ENCODE data around the gene HTT.
"Not testable (repeated sequence)": the region's sequence is repeated elsewhere in the genome, so short reads cannot be mapped to it uniquely, and the experiment has no call there.

HTT gene

GRCh38 chr4:3046623-3047022, 27.9 kb upstream of the HTT start:
- no peaks in the 10 kb centered on the region for H3K36me3 ChIP-seq (ENCODE audit: control insufficient read depth, low read length)
- H3K27ac ChIP-seq (ENCODE audit: low read depth, low read length): no peak overlapping the region
- no peaks in the 10 kb centered on the region for H3K9me3 ChIP-seq (ENCODE audit: control insufficient read depth, insufficient read depth, low read length)
- peaks cover 39% of the 10 kb centered on the region for H3K4me1 ChIP-seq (ENCODE audit: control insufficient read depth, low read length)
- H4K20me1 ChIP-seq (ENCODE audit: control insufficient read depth, insufficient read depth, low read depth, low read length): no peaks in the 10 kb centered on the region
- peaks cover 11% of the 10 kb centered on the region for H3K27me3 ChIP-seq (ENCODE audit: control insufficient read depth, low read length)
- peak overlapping the region; percentile 19 for H3K4me2 ChIP-seq (ENCODE audit: low read length)
- no peaks in the 10 kb centered on the region for H3K79me2 ChIP-seq (ENCODE audit: control insufficient read depth, low read length)
- TF ChIP-seq, protein P1, sequence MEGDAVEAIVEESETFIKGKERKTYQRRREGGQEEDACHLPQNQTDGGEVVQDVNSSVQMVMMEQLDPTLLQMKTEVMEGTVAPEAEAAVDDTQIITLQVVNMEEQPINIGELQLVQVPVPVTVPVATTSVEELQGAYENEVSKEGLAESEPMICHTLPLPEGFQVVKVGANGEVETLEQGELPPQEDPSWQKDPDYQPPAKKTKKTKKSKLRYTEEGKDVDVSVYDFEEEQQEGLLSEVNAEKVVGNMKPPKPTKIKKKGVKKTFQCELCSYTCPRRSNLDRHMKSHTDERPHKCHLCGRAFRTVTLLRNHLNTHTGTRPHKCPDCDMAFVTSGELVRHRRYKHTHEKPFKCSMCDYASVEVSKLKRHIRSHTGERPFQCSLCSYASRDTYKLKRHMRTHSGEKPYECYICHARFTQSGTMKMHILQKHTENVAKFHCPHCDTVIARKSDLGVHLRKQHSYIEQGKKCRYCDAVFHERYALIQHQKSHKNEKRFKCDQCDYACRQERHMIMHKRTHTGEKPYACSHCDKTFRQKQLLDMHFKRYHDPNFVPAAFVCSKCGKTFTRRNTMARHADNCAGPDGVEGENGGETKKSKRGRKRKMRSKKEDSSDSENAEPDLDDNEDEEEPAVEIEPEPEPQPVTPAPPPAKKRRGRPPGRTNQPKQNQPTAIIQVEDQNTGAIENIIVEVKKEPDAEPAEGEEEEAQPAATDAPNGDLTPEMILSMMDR (IDR thresholded peaks at IDR 0.05; ENCODE audit: low read depth, low read length, poor library complexity, severe bottlenecking): no peak
- TF ChIP-seq EZH2phosphoT487 (IDR thresholded peaks at IDR 0.05; ENCODE audit: borderline replicate concordance, low read length): no peak
- peak overlapping the region; percentile 1; the same call in 1 of the 2 replicates for H3K4me3 ChIP-seq (ENCODE audit: low read length)
- no peaks in the 10 kb centered on the region for H3K9me2 ChIP-seq (replicated peaks; ENCODE audit: control insufficient read depth, low read length)
- H3F3A ChIP-seq (ENCODE audit: control insufficient read depth, insufficient read depth): peaks cover 13% of the 10 kb centered on the region

DNA sequence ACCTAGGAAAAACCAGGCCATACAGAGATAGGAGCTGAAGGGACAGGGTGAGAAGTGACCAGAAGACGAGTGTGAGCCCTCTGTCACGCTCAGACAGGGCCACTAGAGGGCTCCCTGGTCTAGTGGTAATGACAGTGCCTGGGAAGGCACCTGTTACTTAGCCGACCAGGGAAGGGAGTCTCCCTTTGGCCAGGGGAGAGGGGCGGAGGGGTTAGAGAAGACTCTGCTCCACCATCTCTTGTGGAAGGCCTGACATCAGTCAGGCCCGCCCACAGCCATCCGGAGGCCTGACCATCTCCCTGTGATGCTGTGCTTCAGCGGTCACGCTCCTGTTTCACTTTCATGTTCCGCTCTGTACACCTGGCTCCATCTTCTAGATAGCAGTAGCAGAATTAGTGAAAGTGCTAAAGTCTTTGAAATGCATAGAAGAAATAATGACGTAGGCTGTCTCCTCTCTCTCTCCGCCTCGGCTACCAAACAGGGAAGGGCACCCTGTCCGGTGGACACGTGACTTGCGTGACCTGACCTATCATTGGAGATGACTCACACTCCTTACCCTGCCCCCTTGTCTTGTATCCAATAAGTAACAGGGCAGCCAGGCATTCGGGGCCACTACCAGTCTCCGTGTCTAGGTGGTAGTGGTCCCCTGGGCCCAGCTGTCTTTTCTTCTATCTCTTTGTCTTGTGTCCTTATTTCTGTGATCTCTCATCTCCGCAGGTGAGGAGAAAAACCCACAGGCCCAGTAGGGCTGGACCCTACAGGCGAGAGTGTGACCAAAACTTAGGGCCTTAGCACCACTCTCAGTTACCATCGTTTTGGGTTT, 26.8 kb upstream of the HTT start:
- Histone ChIP-seq H3K9me2 (replicated peaks; ENCODE audit: control insufficient read depth, low read length) (no peaks in the 10 kb centered on the region), H3K27ac (ENCODE audit: low read depth, low read length) (peak overlapping the region; percentile 56), H3K4me2 (ENCODE audit: low read length) (peak overlapping the region; percentile 52), H4K20me1 (ENCODE audit: control insufficient read depth, insufficient read depth, low read depth, low read length) (no peaks in the 10 kb centered on the region), H3K4me1 (ENCODE audit: control insufficient read depth, low read length) (peaks cover 35% of the 10 kb centered on the region), H3K9me3 (ENCODE audit: control insufficient read depth, insufficient read depth, low read length) (no peaks in the 10 kb centered on the region), H3K36me3 (ENCODE audit: control insufficient read depth, low read length) (no peaks in the 10 kb centered on the region), H3K79me2 (ENCODE audit: control insufficient read depth, low read length) (no peaks in the 10 kb centered on the region), H3F3A (ENCODE audit: control insufficient read depth, insufficient read depth) (peaks cover 13% of the 10 kb centered on the region), H3K4me3 (ENCODE audit: low read length) (peak overlapping the region; percentile 33), H3K27me3 (ENCODE audit: control insufficient read depth, low read length) (peaks cover 4% of the 10 kb centered on the region; the same call in 1 of the 2 replicates)
- TF ChIP-seq, protein P1 (IDR thresholded peaks at IDR 0.05; ENCODE audit: low read depth, low read length, poor library complexity, severe bottlenecking): peak; percentile 66
- TF ChIP-seq EZH2phosphoT487 (IDR thresholded peaks at IDR 0.05; ENCODE audit: borderline replicate concordance, low read length): no peak

- H3K27ac ChIP-seq (ENCODE audit: low read depth, low read length); H3F3A ChIP-seq (ENCODE audit: control insufficient read depth, insufficient read depth); H4K20me1 ChIP-seq (ENCODE audit: control insufficient read depth, insufficient read depth, low read depth, low read length); H3K36me3 ChIP-seq (ENCODE audit: control insufficient read depth, low read length); H3K9me2 ChIP-seq (replicated peaks; ENCODE audit: control insufficient read depth, low read length); H3K27me3 ChIP-seq (ENCODE audit: control insufficient read depth, low read length); H3K4me3 ChIP-seq (ENCODE audit: low read length); H3K79me2 ChIP-seq (ENCODE audit: control insufficient read depth, low read length); H3K4me2 ChIP-seq (ENCODE audit: low read length): not testable (repeated sequence)
- Histone ChIP-seq H3K9me3 (ENCODE audit: control insufficient read depth, insufficient read depth, low read length) (peaks cover 13% of the 10 kb centered on the region), H3K4me1 (ENCODE audit: control insufficient read depth, low read length) (peaks cover 20% of the 10 kb centered on the region)
These were observed 23.2 kb upstream of the HTT start for GRCh38 chr4:3051141-3051897.
